GM19438 (cell line): ENCODE measurements around the gene YPEL5.
"Not testable (repeated sequence)": the region's sequence is repeated elsewhere in the genome, so short reads cannot be mapped to it uniquely, and the experiment has no call there.

Source experiments
- ATAC-seq: cut with Tn5 transposase; IDR thresholded peaks from one replicate; pipeline ENCODE4 v1.9.1; 2021; ENCODE audit warnings: low read depth; ENCODE audit not compliant: unreplicated experiment

YPEL5 gene

GRCh38 chr2:30136764-30137444 lies 9.9 kb upstream of the YPEL5 start:
- ATAC-seq: no peak

- peak; percentile 83 for ATAC-seq
These were observed 7.5 kb upstream of the YPEL5 start for GRCh38 chr2:30139131-30139870.

GRCh38 chr2:30141136-30141535 lies 5.7 kb upstream of the YPEL5 start:
- ATAC-seq: no peak

GRCh38 chr2:30144260-30144659 lies 2.5 kb upstream of the YPEL5 start:
- ATAC-seq: no peak

- not testable (repeated sequence) for ATAC-seq
These were observed 1.9 kb upstream of the YPEL5 start for GRCh38 chr2:30144951-30145350.

- no peak for ATAC-seq
These were observed 926 bp upstream of the YPEL5 start for GRCh38 chr2:30145826-30146336.

- ATAC-seq: peak; percentile 3
These were observed 448 bp downstream of the YPEL5 start for GRCh38 chr2:30147196-30147714.

- peak; percentile 25 for ATAC-seq
These were observed 1.2 kb downstream of the YPEL5 start for GRCh38 chr2:30147715-30148610.

- no peak for ATAC-seq
These were observed 2.0 kb downstream of the YPEL5 start for GRCh38 chr2:30148850-30149249.

- ATAC-seq: no peak
These were observed 2.7 kb downstream of the YPEL5 start for GRCh38 chr2:30149513-30149912.

GRCh38 chr2:30149976-30150375 lies 3.2 kb downstream of the YPEL5 start:
- no peak for ATAC-seq

GRCh38 chr2:30150786-30151185 lies 4.0 kb downstream of the YPEL5 start:
- ATAC-seq: no peak

GRCh38 chr2:30152385-30152784 lies 5.6 kb downstream of the YPEL5 start:
- no peak for ATAC-seq

GRCh38 chr2:30155202-30155601 lies 8.4 kb downstream of the YPEL5 start:
- ATAC-seq: no peak

GRCh38 chr2:30155889-30156658 lies 9.3 kb downstream of the YPEL5 start:
- no peak for ATAC-seq

GRCh38 chr2:30157616-30158015 lies 10.8 kb downstream of the YPEL5 start:
- no peak for ATAC-seq

GRCh38 chr2:30159766-30160165 lies 13.0 kb downstream of the YPEL5 start:
- no peak for ATAC-seq

GRCh38 chr2:30161929-30162706 lies 15.3 kb downstream of the YPEL5 start:
- ATAC-seq: no peak

GRCh38 chr2:30162806-30163205 lies 16.0 kb downstream of the YPEL5 start:
- no peak for ATAC-seq
